Endothelial cell of umbilical vein (primary cell): Measurements from ENCODE around the gene CCDC73. TPM values are rescaled to one million over a fixed set of nuclear protein-coding genes. Genes with fewer than 3 reads are reported as not detected.

Source experiments
- BruUV-seq: library from RNA; stranded (reverse); fragments of 400-500 nt; replicated peaks from 2 replicates; lab custom pipeline; 2021; lab: Mats Ljungman, UMichigan
- CTCF ChIA-PET: fragments of 300-600, 350-600 bp; sonication (Branson Sonifier 250); formaldehyde crosslinking; loops from one replicate; lab custom pipeline; 2021; ENCODE audit warnings: antibody characterized with exemption, inconsistent platforms; lab: Charles Lee
- POLR2A ChIA-PET: fragments of 300-600, 350-600 bp; sonication (Branson Sonifier 250); formaldehyde crosslinking; loops from one replicate; lab custom pipeline; 2021; ENCODE audit warnings: antibody characterized with exemption, inconsistent platforms; lab: Charles Lee
- DNase-seq: peaks from one replicate; pipeline ENCODE4 v3.0.0-alpha.2; 2011; ENCODE audit warnings: low read depth, low spot score
- FAIRE-seq: peaks from 2 replicates; lab custom pipeline; 2011; peaks lifted over from hg19 to GRCh38; lab: Jason Lieb, UNC
- H2AFZ ChIP-seq: 2 replicates; pipeline ENCODE4 v1.6.0; 2012; ENCODE audit warnings: low read depth, low read length, control low read depth, inconsistent platforms
- H3K27ac ChIP-seq: 2 replicates; pipeline ENCODE4 v1.5.1; 2011; ENCODE audit warnings: low read depth, mild to moderate bottlenecking, control low read depth, low read length, moderate library complexity; ENCODE audit not compliant: insufficient read depth
- H3K27me3 ChIP-seq, 2 experiments: 2 replicates each; pipeline versions ENCODE4 v1.6.0 to v1.6.1; 2011; ENCODE audit warnings: low read length in 2 of 2, mixed read lengths in 1 of 2; ENCODE audit not compliant: control insufficient read depth in 2 of 2, insufficient read depth in 2 of 2
- H3K36me3 ChIP-seq, 2 experiments: 2 replicates in 1 of 2; 3 replicates in 1 of 2; pipeline ENCODE4 v1.5.1; 2011; ENCODE audit warnings: low read length in 2 of 2, mild to moderate bottlenecking in 1 of 2, moderate library complexity in 1 of 2; ENCODE audit not compliant: control insufficient read depth in 2 of 2, insufficient read depth in 2 of 2; ENCODE audit errors: extremely low read depth in 1 of 2
- H3K4me1 ChIP-seq: 3 replicates; pipeline ENCODE4 v1.5.1; 2011; ENCODE audit warnings: mild to moderate bottlenecking, low read length; ENCODE audit not compliant: control insufficient read depth, insufficient read depth; ENCODE audit errors: extremely low read depth
- H3K4me2 ChIP-seq: 2 replicates; pipeline ENCODE4 v1.6.1; 2011; ENCODE audit warnings: low read length, control low read depth, mixed read lengths; ENCODE audit not compliant: insufficient read depth
- H3K4me3 ChIP-seq, 3 experiments: fragments of 200-600 bp in 1 of 3; sonication (generic), shearing (Covaris generic) in 1 of 3; replicated peaks in 1 of 3; 2 replicates each; pipeline ENCODE4 v1.5.1; 2011 to 2016; ENCODE audit warnings: control low read depth in 3 of 3, low read length in 3 of 3, mild to moderate bottlenecking in 2 of 3, inconsistent platforms in 1 of 3, low read depth in 1 of 3, moderate library complexity in 1 of 3; ENCODE audit not compliant: insufficient read depth in 1 of 3
- H3K79me2 ChIP-seq: 2 replicates; pipeline ENCODE4 v1.6.0; 2012; ENCODE audit warnings: low read length, inconsistent platforms; ENCODE audit not compliant: control insufficient read depth, insufficient read depth
- H3K9ac ChIP-seq: replicated peaks from 2 replicates; pipeline ENCODE3; 2011; ENCODE audit warnings: low read length, control low read depth; ENCODE audit not compliant: insufficient read depth; ENCODE audit errors: extremely low read depth
- H3K9me1 ChIP-seq: replicated peaks from 3 replicates; pipeline ENCODE4 v1.6.0; 2011; ENCODE audit warnings: mild to moderate bottlenecking, low read length; ENCODE audit not compliant: control insufficient read depth, insufficient read depth; ENCODE audit errors: extremely low read depth
- H3K9me3 ChIP-seq: replicated peaks from 2 replicates; pipeline ENCODE4 v1.5.1; 2012; ENCODE audit warnings: low read length, inconsistent platforms; ENCODE audit not compliant: control insufficient read depth, insufficient read depth
- H4K20me1 ChIP-seq: replicated peaks from 2 replicates; pipeline ENCODE3; 2011; ENCODE audit warnings: mild to moderate bottlenecking, low read length; ENCODE audit not compliant: control insufficient read depth, insufficient read depth; ENCODE audit errors: extremely low read depth
- CTCF ChIP-seq, 2 donors: IDR thresholded peaks; 1 replicate in 1 of 2; 2 replicates in 1 of 2; pipeline ENCODE4 v1.5.1; 2011; ENCODE audit warnings: low read length in 2 of 2, mild to moderate bottlenecking in 2 of 2, moderate library complexity in 2 of 2, control low read depth in 1 of 2, inconsistent platforms in 1 of 2, low read depth in 1 of 2; ENCODE audit not compliant: insufficient read depth in 1 of 2; ENCODE audit errors: extremely low read depth in 1 of 2
- EZH2 ChIP-seq: IDR thresholded peaks from 2 replicates; pipeline ENCODE4 v1.6.1; 2012; ENCODE audit warnings: borderline replicate concordance, low read depth, mild to moderate bottlenecking, moderate library complexity, low read length, inconsistent platforms; ENCODE audit not compliant: severe bottlenecking
- FOS ChIP-seq: IDR thresholded peaks from 2 replicates; pipeline ENCODE4 v1.6.1; 2011; ENCODE audit warnings: mild to moderate bottlenecking, low read length, moderate library complexity, borderline replicate concordance; ENCODE audit not compliant: insufficient read depth
- GATA2 ChIP-seq: IDR thresholded peaks from 2 replicates; pipeline ENCODE4 v1.7.0; 2011; ENCODE audit warnings: low read depth, mild to moderate bottlenecking, moderate library complexity, mixed read lengths, low read length; ENCODE audit not compliant: insufficient read length, insufficient read depth
- JUN ChIP-seq: IDR thresholded peaks from 2 replicates; pipeline ENCODE4 v1.6.1; 2011; ENCODE audit warnings: borderline replicate concordance, low read depth; ENCODE audit not compliant: insufficient read length, insufficient read depth
- MAX ChIP-seq: IDR thresholded peaks from 2 replicates; pipeline ENCODE4 v1.6.1; 2011; ENCODE audit not compliant: insufficient read depth, insufficient read length
- MYC ChIP-seq: IDR thresholded peaks from one replicate; pipeline ENCODE4 v1.6.1; 2011; ENCODE audit warnings: mild to moderate bottlenecking, low read depth, low read length
- POLR2A ChIP-seq: IDR thresholded peaks from 2 replicates; pipeline ENCODE4 v1.6.1; 2012; ENCODE audit warnings: low read depth, mild to moderate bottlenecking, control low read depth, low read length
- POLR2AphosphoS5 ChIP-seq: IDR thresholded peaks from 2 replicates; pipeline ENCODE4 v1.6.1; 2012; ENCODE audit warnings: low read depth, mild to moderate bottlenecking, control low read depth, low read length, moderate library complexity; ENCODE audit not compliant: insufficient read depth
- dilution Hi-C: fragments of 300-500 bp; cut with MboI; formaldehyde crosslinking; loops from one replicate; pipeline ENCODE4 v1.15.0; 2019; ENCODE audit warnings: low sequenced_read_pairs; ENCODE audit not compliant: extremely low pct_ligation_motif_present
- intact Hi-C: fragments of 100-400 bp; cut with micrococcal nuclease; formaldehyde crosslinking; loops from one replicate; pipeline ENCODE4 v1.10.0; 2022
- polyA plus RNA-seq, 4 experiments: library from polyadenylated mRNA; depleted of rRNA in 3 of 4; stranded (reverse) in 3 of 4; unstranded in 1 of 4; fragments of >200 nt; gene quantifications; 2 replicates each; pipeline versions ENCODE4 v1.2.1 to v1.2.3, GENCODE V29; 2011 to 2012; ENCODE audit warnings: missing spikeins in 1 of 4
- total RNA-seq: library from RNA; stranded (reverse); gene quantifications from 2 replicates; pipeline ENCODE4 v1.2.3, GENCODE V29; 2021

Gene CCDC73
- total and polyA plus RNA-seq, 2 donors (not counting 3 experiments of a cell fraction or from before 2014, with no cell fraction given): not detected

GRCh38 chr11:32820497-32820896 lies 26.0 kb upstream of the CCDC73 start:
- Histone ChIP-seq H3K27me3 (peaks cover 2 to 8% of the 10 kb centered on the region in 2 experiments), H3K9me3 (no peaks in the 10 kb centered on the region), H3K27ac (no peak overlapping the region), H3K4me1 (no peaks in the 10 kb centered on the region), H2AFZ (no peak overlapping the region), H3K4me3 (no peak overlapping the region), H3K79me2 (no peaks in the 10 kb centered on the region), H3K4me2 (no peak overlapping the region), H3K9me1 (no peaks in the 10 kb centered on the region), H3K9ac (no peak overlapping the region), H4K20me1 (no peaks in the 10 kb centered on the region), H3K36me3 (no peaks in the 10 kb centered on the region)
- BruUV-seq: no TSS peak
- FAIRE-seq: no peak
- POLR2A ChIA-PET: no interaction called here
- TF ChIP-seq MAX: no peak
- TF ChIP-seq CTCF (IDR thresholded peaks at IDR 0.05; ENCODE audit: extremely low read depth in 1 of 2, insufficient read depth in 1 of 2, low read depth in 1 of 2, low read length in 2 of 2): no peak
- no peak for TF ChIP-seq POLR2A
- no peak for TF ChIP-seq FOS
- no peak for TF ChIP-seq MYC
- TF ChIP-seq JUN: no peak
- no peak for TF ChIP-seq EZH2
- TF ChIP-seq POLR2AphosphoS5: no peak
- TF ChIP-seq GATA2: no peak
- CTCF ChIA-PET: no interaction called here
- dilution Hi-C loops (no loop called here), intact Hi-C loops (no loop called here)
- DNase-seq: no peak
